GM10266 (cell line): ENCODE measurements around the gene FEN1.

Experiments
- DNase-seq: peaks from one replicate; pipeline ENCODE4 v3.0.0; 2012; ENCODE audit errors: extremely low spot score
- TF ChIP-seq, protein P1 (sequence below): IDR thresholded peaks from 2 replicates; pipeline ENCODE4 v1.5.1; 2012; ENCODE audit warnings: mild to moderate bottlenecking, low read depth; ENCODE audit not compliant: control insufficient read depth, insufficient read depth; ENCODE audit errors: missing control alignments

FEN1 gene

DNA sequence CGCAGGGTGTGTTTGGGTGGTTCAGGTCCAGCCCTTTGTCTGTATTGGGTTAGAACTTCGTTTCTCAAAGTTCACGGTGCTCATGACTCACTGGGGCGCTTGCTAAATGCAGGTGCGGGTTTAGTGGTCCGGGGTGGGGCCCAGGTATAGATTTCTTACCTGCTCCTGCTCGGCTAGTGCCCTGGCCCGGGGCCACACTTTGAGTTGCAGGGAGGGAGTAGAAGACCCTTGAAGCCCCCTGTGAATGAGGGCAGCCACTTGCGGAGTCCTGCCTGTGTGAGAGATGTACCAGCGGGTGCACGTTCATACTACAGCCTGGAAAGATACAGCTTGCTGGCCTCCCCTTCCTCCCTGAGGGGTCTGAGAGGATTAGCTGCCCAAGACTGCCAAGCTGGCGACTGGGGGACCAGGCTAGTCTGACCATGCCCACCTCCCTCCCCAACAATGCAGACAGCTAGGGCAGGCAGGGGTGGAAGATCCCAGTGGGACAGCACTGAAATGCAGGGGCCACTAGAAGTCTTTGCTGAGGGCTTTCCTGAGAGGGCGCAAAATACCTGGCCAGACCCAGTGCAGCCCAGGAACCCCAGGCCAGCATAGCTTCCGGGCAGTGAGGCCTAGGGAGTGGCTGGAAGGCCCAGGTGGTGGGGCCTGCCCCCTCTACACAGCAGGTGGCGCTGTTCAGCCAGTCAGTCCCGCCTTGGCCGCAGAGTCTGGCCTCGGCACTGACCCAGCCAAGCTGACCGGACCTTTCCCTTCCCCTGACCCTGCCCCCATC lies 45.3 kb upstream of the FEN1 start:
- TF ChIP-seq, protein P1, sequence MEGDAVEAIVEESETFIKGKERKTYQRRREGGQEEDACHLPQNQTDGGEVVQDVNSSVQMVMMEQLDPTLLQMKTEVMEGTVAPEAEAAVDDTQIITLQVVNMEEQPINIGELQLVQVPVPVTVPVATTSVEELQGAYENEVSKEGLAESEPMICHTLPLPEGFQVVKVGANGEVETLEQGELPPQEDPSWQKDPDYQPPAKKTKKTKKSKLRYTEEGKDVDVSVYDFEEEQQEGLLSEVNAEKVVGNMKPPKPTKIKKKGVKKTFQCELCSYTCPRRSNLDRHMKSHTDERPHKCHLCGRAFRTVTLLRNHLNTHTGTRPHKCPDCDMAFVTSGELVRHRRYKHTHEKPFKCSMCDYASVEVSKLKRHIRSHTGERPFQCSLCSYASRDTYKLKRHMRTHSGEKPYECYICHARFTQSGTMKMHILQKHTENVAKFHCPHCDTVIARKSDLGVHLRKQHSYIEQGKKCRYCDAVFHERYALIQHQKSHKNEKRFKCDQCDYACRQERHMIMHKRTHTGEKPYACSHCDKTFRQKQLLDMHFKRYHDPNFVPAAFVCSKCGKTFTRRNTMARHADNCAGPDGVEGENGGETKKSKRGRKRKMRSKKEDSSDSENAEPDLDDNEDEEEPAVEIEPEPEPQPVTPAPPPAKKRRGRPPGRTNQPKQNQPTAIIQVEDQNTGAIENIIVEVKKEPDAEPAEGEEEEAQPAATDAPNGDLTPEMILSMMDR = peak; percentile 94
- DNase-seq = peak; percentile 89

DNA sequence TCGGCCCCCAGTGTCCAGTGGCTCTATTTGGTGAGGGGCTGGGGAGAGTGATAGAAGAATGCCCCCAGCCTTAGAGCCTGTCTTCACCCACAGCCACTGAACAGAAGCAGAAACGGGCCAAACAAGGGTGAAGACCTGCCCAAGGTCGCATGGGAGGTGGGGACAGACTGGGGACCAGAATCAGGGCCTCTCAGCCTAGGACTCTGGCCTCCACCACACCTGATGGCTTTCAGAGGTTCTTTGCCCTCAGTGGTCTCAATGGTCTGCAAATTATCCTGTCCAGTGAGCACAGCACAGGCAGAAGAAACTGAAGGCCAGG lies 44.8 kb upstream of the FEN1 start:
- no peak for DNase-seq
- TF ChIP-seq, protein P1 = no peak

DNA sequence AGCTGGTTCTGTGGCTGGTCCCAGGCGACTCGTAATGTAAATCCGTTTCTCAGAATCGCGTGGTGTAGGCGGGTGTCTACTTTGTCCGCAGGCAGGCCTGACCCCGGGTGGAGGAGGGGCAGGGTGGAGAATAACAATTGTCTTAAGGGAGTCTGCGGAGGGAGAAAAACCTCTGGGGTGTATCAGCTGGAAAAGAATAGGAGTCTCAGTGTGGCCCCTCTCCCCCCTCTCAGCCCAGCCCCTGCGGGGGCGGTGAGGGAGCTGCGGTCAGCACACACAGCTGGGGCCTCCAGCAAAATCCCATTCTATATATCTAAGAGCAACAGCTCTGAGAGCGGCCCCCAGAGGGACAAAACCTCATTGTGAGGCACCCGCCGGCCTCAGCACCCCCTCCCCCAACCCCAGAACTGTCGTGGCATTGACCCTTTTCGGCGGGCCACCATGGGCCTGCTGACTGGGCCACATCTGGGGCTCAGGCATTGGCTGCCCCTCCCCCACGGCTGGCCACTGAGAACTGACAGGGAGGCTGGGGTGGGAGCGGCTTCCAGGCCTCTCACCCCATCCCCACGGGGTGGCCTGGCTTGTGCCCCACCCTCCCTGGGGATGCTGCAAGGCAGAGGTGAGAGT lies 43.0 kb upstream of the FEN1 start:
- no peak for DNase-seq

DNA sequence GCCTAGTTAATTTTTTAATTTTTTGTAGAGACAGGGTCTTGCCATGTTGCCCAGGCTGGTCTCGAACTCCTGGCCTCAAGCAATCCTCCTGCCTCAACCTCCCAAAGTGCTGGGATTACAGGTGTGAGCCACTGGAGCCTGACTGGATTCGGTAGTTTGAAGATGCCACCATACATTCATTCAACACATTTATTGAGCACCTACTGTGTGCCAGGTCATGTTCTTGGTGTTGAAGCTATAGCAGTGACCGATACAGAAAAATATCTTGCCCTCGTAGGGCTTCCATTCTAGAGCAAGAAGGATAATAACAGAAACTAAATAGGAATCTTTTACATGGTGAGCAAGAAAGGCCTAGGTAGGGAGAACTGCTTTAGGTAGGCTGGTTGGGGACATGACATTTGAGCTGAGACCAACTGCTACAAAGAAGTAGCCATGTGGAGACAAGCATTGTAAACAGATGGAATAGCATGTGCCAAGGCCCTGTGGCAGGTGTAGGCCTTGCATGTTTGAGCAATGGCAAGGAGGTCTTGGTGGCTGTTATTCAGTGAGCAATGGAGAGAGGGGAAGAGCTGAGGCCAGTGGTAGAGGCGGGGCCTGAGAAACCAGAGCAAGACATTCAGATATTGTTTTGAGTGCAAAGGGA lies 42.0 kb upstream of the FEN1 start:
- DNase-seq = no peak
- TF ChIP-seq, protein P1 = no peak

More for the DNA sequence above, 43.0 kb upstream of the FEN1 start:
- TF ChIP-seq, protein P1 = no peak

DNA sequence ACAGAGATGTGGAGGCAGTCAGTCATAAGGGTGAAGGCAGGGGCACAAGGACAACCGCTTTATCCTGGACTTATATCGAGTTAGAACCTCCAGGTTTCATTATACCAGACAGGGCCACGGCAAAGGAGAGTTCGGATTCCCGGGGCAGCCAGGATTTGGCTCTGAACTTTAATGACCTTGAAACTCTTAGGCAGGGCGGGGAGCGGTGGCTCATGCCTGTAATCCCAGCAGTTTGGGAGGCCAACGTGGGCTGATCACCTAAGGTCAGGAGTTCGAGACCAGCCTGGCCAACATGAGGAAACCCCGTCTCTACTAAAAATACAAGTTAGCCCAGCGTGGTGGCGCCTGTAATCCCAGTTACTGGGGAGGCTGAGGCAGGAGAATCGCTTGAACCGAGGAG lies 41.3 kb upstream of the FEN1 start:
- DNase-seq = no peak
- TF ChIP-seq, protein P1 = no peak

DNA sequence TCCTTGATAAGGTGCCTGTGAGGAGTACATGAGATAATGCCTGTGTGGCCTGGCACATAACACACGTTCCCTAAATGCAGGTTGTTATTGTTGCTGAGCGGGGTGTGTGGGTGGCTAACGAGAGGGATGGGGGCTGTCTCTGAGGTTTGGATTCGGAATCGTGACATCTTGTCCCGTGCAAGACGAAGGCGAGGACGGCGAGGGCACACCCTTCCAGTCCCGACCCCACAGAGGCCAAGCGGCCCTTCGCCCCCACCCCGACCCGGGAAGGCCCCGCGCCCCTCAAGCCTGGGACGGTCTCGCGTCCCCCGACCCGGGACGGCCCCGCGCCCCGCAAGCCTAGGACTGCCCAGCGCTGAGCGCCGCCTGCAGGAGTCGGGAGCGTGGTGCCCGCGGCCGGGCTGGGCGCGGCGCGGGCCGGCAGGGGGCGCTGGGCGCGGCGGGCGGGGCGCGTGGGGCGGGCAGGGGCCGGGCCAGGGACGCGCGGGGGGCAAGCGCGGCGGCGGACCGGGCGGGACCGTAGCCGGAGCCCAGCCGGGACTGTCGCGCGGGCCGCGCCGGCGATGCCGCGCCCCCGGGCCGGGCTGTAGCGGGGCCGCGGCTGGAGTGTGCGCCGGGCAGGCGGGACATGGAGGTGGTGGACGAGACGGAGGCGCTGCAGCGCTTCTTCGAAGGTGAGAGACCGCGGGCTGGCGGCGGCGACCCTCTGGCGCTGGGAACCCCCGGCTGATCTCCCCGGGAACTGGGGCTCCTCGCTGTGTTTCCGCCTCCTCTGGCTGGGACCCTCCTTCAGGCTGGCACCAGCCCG lies 40.4 kb upstream of the FEN1 start, which contains the start of gene MYRF:
MYRF (plus strand) TSS at position 520 of the 808 bp plus-strand sequence; CDS start at position 629, 109 bp downstream.
- TF ChIP-seq, protein P1 = peak; percentile 93
- peak; percentile 89 for DNase-seq
